HEK293T (cell line): ENCODE results near the gene AGPS.
"Not testable (repeated sequence)": the region's sequence is repeated elsewhere in the genome, so short reads cannot be mapped to it uniquely, and the experiment has no call there.

ENCODE experiments used
- ARNT ChIP-seq: fragments of 450-650 bp; IDR thresholded peaks from 2 replicates; pipeline ENCODE4 v1.6.1; 2017; ENCODE audit warnings: mild to moderate bottlenecking
- BHLHE40 ChIP-seq: fragments of 450-650 bp; IDR thresholded peaks from 2 replicates; pipeline ENCODE4 v1.6.1; 2016; ENCODE audit warnings: mild to moderate bottlenecking, moderate library complexity, borderline replicate concordance
- ELF4 ChIP-seq: fragments of 450-650 bp; IDR thresholded peaks from 2 replicates; pipeline ENCODE4 v1.6.1; 2017; ENCODE audit warnings: antibody characterized with exemption
- FOXK2 ChIP-seq: fragments of 450-650 bp; IDR thresholded peaks from 2 replicates; pipeline ENCODE4 v1.6.1; 2016; ENCODE audit warnings: mild to moderate bottlenecking
- FOXM1 ChIP-seq: fragments of 450-650 bp; IDR thresholded peaks from 2 replicates; pipeline ENCODE4 v1.6.1; 2017; ENCODE audit warnings: mild to moderate bottlenecking, borderline replicate concordance
- L3MBTL2 ChIP-seq: fragments of 450-650 bp; conservative IDR thresholded peaks from 2 replicates; pipeline ENCODE4 v1.6.1; 2016; ENCODE audit warnings: mild to moderate bottlenecking
- NFRKB ChIP-seq: fragments of 450-650 bp; IDR thresholded peaks from 2 replicates; pipeline ENCODE4 v1.6.1; 2016; ENCODE audit warnings: mild to moderate bottlenecking, moderate library complexity
- SP1 ChIP-seq: fragments of 450-650 bp; IDR thresholded peaks from 2 replicates; pipeline ENCODE4 v1.6.1; 2017
- SUZ12 ChIP-seq: fragments of 450-650 bp; IDR thresholded peaks from 2 replicates; pipeline ENCODE4 v1.6.1; 2016; ENCODE audit warnings: mild to moderate bottlenecking
- ZNF384 ChIP-seq: fragments of 450-650 bp; IDR thresholded peaks from 2 replicates; pipeline ENCODE4 v1.6.1; 2016

DNA sequence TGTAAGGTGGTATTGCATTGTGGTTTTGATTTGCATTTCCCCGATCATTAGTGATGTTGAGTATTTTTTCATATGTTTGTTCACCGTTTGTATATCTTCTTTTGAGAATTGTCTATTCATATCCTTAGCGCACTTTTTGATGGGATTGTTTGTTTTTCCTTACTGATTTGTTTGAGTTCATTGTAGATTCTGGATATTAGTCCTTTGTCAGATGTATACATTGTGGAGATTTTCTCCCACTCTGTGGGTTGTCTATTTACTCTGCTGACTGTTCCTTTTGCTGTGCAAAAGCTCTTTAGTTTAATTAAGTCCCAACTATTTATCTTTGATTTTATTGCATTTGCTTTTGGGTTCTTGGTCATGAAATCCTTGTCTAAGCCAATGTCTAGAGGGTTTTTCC lies 38.0 kb upstream of the AGPS start:
- not testable (repeated sequence) for TF ChIP-seq L3MBTL2, ELF4, FOXK2, SUZ12, ARNT, SP1, BHLHE40, NFRKB, FOXM1, ZNF384
